ENCODE measurements around the gene SPINK13. TPM values are rescaled to one million over a fixed set of nuclear protein-coding genes. Genes with fewer than 3 reads are reported as not detected.
"Not testable (repeated sequence)": the region's sequence is repeated elsewhere in the genome, so short reads cannot be mapped to it uniquely, and the experiment has no call there.

Gene SPINK13
- total and polyA plus RNA-seq, 2 donors (not counting 1 experiment from before 2014, with no cell fraction given) = not detected

DNA sequence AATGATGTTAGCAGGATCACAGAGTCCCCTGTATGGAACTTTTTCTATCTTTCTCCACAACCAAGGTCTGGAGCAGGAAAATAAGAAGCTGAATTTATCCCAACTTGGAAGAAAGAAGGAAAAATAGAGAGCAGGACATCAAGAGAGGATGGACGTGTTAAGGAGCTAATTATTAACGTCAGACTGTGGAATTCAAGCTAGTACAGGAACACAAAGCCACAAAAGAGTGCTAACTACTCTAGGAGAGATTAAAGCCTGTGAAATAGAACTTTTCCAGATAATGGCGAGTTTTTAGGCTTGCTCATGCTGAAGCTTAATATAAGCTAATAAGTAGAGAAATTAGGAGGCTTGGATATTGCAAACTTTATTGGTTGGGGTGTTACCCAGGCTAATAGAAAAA is 632 bp upstream of the SPINK13 start:
- H4K20me1 ChIP-seq (ENCODE audit: control insufficient read depth, insufficient read depth, low read length, poor library complexity, severe bottlenecking) = no peaks in the 10 kb centered on the region
- no peaks in the 10 kb centered on the region for H3K36me3 ChIP-seq (replicated peaks in 1 of 2; ENCODE audit: control extremely low read depth in 1 of 2, control insufficient read depth in 1 of 2, extremely low read depth in 1 of 2, insufficient read depth in 2 of 2, low read length in 1 of 2)
- ChIA-PET POLR2A (no interaction called here), CTCF (no interaction called here)
- no peaks in the 10 kb centered on the region for H3K4me1 ChIP-seq (ENCODE audit: control insufficient read depth in 2 of 2, insufficient read depth in 2 of 2, low read length in 2 of 2)
- Mint-ChIP-seq H3K27me3 (no peaks in the 10 kb centered on the region), H3K4me1 (no peaks in the 10 kb centered on the region), H3K9me3 (ENCODE audit: insufficient read depth) (peaks cover 5% of the 10 kb centered on the region), H3K27ac (no peak overlapping the region), H3K4me3 (no peak overlapping the region)
- 88% methylated on average over 2 of the region's 3 CpGs for WGBS (ENCODE audit: insufficient coverage)
- intact Hi-C loops (cut with micrococcal nuclease) = no loop called here
- no peak for ATAC-seq (ENCODE audit: low read depth)
- H3K9me3 ChIP-seq (ENCODE audit: control extremely low read depth in 1 of 3, control insufficient read depth in 2 of 3, insufficient read depth in 1 of 3, low read length in 2 of 3) = no peaks in the 10 kb centered on the region
- H3K9ac ChIP-seq (ENCODE audit: low read length) = no peak overlapping the region
- DNase-seq = no peak
- no peak overlapping the region for H3K4me2 ChIP-seq (replicated peaks; ENCODE audit: low read depth, low read length, poor library complexity, severe bottlenecking)
- no peak overlapping the region for H2AFZ ChIP-seq (ENCODE audit: insufficient read depth, low read depth, low read length, poor library complexity, severe bottlenecking)
- no peak overlapping the region for H3K27ac ChIP-seq (ENCODE audit: low read length in 2 of 2)
- H3K79me2 ChIP-seq (ENCODE audit: control insufficient read depth, insufficient read depth, low read length) = no peaks in the 10 kb centered on the region
- TF ChIP-seq EZH2 (IDR thresholded peaks at IDR 0.05; ENCODE audit: borderline replicate concordance, insufficient read depth, low read depth, low read length, poor library complexity, severe bottlenecking) = no peak
- TF ChIP-seq, protein P1, sequence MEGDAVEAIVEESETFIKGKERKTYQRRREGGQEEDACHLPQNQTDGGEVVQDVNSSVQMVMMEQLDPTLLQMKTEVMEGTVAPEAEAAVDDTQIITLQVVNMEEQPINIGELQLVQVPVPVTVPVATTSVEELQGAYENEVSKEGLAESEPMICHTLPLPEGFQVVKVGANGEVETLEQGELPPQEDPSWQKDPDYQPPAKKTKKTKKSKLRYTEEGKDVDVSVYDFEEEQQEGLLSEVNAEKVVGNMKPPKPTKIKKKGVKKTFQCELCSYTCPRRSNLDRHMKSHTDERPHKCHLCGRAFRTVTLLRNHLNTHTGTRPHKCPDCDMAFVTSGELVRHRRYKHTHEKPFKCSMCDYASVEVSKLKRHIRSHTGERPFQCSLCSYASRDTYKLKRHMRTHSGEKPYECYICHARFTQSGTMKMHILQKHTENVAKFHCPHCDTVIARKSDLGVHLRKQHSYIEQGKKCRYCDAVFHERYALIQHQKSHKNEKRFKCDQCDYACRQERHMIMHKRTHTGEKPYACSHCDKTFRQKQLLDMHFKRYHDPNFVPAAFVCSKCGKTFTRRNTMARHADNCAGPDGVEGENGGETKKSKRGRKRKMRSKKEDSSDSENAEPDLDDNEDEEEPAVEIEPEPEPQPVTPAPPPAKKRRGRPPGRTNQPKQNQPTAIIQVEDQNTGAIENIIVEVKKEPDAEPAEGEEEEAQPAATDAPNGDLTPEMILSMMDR (IDR thresholded peaks at IDR 0.05) = no peak
- no peaks in the 10 kb centered on the region for H3K27me3 ChIP-seq (replicated peaks in 1 of 4; ENCODE audit: control extremely low read depth in 1 of 4, control insufficient read depth in 3 of 4, insufficient read depth in 4 of 4, low read length in 3 of 4)
- no peak overlapping the region for H3K4me3 ChIP-seq (ENCODE audit: control extremely low read depth in 1 of 5, extremely low read depth in 1 of 5, insufficient read depth in 1 of 5, low read depth in 2 of 5, low read length in 4 of 5)

DNA sequence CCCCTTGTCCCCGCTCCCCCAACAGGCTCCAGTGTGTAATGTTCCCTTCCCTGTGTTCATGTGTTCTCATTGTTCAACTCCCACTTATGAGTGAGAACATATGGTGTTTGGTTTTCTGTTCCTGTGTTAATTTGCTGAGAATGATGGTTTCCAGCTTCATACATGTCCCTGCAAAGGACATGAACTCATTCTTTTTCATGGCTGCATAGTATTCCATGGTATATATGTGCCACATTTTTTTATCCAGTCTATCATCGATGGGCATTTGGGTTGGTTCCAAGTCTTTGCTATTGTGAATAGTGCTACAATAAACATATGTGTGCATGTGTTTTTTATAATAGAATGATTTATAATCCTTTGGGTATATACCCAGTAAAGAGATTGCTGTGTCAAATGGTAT is 6.5 kb downstream of the SPINK13 start:
- ATAC-seq (ENCODE audit: low read depth); intact Hi-C loops (cut with micrococcal nuclease); H3K4me3 ChIP-seq (ENCODE audit: control extremely low read depth in 1 of 5, extremely low read depth in 1 of 5, insufficient read depth in 1 of 5, low read depth in 2 of 5, low read length in 4 of 5); H3K27ac Mint-ChIP-seq; H3K36me3 ChIP-seq (replicated peaks in 1 of 2; ENCODE audit: control extremely low read depth in 1 of 2, control insufficient read depth in 1 of 2, extremely low read depth in 1 of 2, insufficient read depth in 2 of 2, low read length in 1 of 2); H3K27me3 Mint-ChIP-seq; H3K9me3 ChIP-seq (ENCODE audit: control extremely low read depth in 1 of 3, control insufficient read depth in 2 of 3, insufficient read depth in 1 of 3, low read length in 2 of 3); H3K27ac ChIP-seq (ENCODE audit: low read length in 2 of 2); H4K20me1 ChIP-seq (ENCODE audit: control insufficient read depth, insufficient read depth, low read length, poor library complexity, severe bottlenecking); H3K4me1 ChIP-seq (ENCODE audit: control insufficient read depth in 2 of 2, insufficient read depth in 2 of 2, low read length in 2 of 2); DNase-seq; H3K27me3 ChIP-seq (replicated peaks in 1 of 4; ENCODE audit: control extremely low read depth in 1 of 4, control insufficient read depth in 3 of 4, insufficient read depth in 4 of 4, low read length in 3 of 4); CTCF ChIA-PET; H3K4me1 Mint-ChIP-seq; H2AFZ ChIP-seq (ENCODE audit: insufficient read depth, low read depth, low read length, poor library complexity, severe bottlenecking); H3K79me2 ChIP-seq (ENCODE audit: control insufficient read depth, insufficient read depth, low read length); POLR2A ChIA-PET; H3K4me3 Mint-ChIP-seq; H3K9ac ChIP-seq (ENCODE audit: low read length); H3K4me2 ChIP-seq (replicated peaks; ENCODE audit: low read depth, low read length, poor library complexity, severe bottlenecking): not testable (repeated sequence)
- peaks cover 13% of the 10 kb centered on the region for H3K9me3 Mint-ChIP-seq (ENCODE audit: insufficient read depth)
- no CpG with 5 or more reads among the region's 2 CpGs for WGBS (ENCODE audit: insufficient coverage)

DNA sequence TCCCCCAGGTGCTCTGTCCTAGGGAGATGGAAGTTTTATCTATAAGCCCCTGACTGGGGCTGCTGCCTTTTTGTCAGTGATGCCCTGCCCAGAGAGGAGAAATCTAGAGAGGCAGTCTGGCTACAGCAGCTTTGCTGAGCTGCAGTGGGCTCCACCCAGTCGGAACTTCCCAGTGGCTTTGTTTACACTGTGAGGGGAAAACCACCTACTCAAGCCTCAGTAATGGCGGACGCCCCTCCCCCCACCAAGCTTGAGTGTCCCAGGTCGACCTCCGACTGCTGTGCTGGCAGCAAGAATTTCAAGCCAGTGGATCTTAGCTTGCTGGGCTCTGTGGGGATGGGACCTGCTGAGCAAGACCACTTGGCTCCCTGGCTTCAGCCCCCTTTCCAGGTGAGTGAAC is 12.3 kb downstream of the SPINK13 start:
- CTCF ChIA-PET; H3K4me2 ChIP-seq (replicated peaks; ENCODE audit: low read depth, low read length, poor library complexity, severe bottlenecking); H4K20me1 ChIP-seq (ENCODE audit: control insufficient read depth, insufficient read depth, low read length, poor library complexity, severe bottlenecking); H3K79me2 ChIP-seq (ENCODE audit: control insufficient read depth, insufficient read depth, low read length); DNase-seq; H3K4me1 ChIP-seq (ENCODE audit: control insufficient read depth in 2 of 2, insufficient read depth in 2 of 2, low read length in 2 of 2); POLR2A ChIA-PET; intact Hi-C loops (cut with micrococcal nuclease); H3K4me1 Mint-ChIP-seq; H3K4me3 ChIP-seq (ENCODE audit: control extremely low read depth in 1 of 5, extremely low read depth in 1 of 5, insufficient read depth in 1 of 5, low read depth in 2 of 5, low read length in 4 of 5); ATAC-seq (ENCODE audit: low read depth); H3K4me3 Mint-ChIP-seq; H3K27ac Mint-ChIP-seq; H3K27ac ChIP-seq (ENCODE audit: low read length in 2 of 2); H3K27me3 ChIP-seq (replicated peaks in 1 of 4; ENCODE audit: control extremely low read depth in 1 of 4, control insufficient read depth in 3 of 4, insufficient read depth in 4 of 4, low read length in 3 of 4); H3K36me3 ChIP-seq (replicated peaks in 1 of 2; ENCODE audit: control extremely low read depth in 1 of 2, control insufficient read depth in 1 of 2, extremely low read depth in 1 of 2, insufficient read depth in 2 of 2, low read length in 1 of 2); H2AFZ ChIP-seq (ENCODE audit: insufficient read depth, low read depth, low read length, poor library complexity, severe bottlenecking); H3K9ac ChIP-seq (ENCODE audit: low read length); H3K27me3 Mint-ChIP-seq: not testable (repeated sequence)
- H3K9me3 ChIP-seq (ENCODE audit: control extremely low read depth in 1 of 3, control insufficient read depth in 2 of 3, insufficient read depth in 1 of 3, low read length in 2 of 3) = peaks cover 0 to 11% (median 0%) of the 10 kb centered on the region in 3 donors
- 40% methylated on average over 4 of the region's 5 CpGs for WGBS (ENCODE audit: insufficient coverage)
- H3K9me3 Mint-ChIP-seq (ENCODE audit: insufficient read depth) = peaks cover 10% of the 10 kb centered on the region

Data from B cell (primary cell).